Measurements from ENCODE around the gene ECD.
A peak's percentile ranks its signal among the peaks of the same experiment; 100 is the strongest.
"Not testable (repeated sequence)": the region's sequence is repeated elsewhere in the genome, so short reads cannot be mapped to it uniquely, and the experiment has no call there.

Gene ECD

DNA sequence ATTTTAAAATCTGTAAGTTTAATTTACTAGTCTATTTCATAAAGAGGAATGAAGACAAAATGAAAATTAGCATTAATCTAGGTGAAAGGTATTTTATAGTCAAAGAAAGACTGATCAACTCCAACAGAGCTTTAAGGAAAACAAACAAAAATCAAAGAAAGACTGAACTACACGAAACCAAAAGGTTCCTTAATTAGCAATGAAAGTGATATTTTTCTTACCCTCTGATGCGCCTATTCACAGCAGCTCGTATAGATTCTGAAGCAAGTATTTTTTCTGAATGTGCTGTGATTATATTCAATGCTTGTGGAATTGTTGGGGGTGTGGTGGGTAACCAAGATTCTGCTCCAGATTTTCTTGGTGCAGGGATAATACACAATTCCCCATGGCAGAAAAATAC, 11.8 kb downstream of the ECD start:
- no peak for DNase-seq

DNA sequence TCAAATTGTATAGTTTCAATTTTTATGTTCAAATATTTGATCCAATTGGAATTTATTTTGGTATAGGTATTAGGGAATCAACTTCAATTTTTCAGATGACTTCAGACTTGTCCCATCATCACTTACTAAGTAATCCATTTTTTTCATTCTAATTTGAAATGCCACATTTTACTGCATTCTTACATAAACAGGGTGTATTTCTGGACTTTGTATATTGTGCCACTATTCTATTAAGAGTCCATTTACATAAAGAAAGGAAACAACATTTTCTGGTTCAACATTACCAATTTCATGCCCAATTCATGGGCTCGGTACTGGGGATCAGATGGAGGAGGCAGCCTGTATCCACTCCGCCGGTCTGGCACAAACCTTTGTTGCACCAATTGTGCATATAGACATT, 15.8 kb downstream of the ECD start:
- no peak for DNase-seq

DNA sequence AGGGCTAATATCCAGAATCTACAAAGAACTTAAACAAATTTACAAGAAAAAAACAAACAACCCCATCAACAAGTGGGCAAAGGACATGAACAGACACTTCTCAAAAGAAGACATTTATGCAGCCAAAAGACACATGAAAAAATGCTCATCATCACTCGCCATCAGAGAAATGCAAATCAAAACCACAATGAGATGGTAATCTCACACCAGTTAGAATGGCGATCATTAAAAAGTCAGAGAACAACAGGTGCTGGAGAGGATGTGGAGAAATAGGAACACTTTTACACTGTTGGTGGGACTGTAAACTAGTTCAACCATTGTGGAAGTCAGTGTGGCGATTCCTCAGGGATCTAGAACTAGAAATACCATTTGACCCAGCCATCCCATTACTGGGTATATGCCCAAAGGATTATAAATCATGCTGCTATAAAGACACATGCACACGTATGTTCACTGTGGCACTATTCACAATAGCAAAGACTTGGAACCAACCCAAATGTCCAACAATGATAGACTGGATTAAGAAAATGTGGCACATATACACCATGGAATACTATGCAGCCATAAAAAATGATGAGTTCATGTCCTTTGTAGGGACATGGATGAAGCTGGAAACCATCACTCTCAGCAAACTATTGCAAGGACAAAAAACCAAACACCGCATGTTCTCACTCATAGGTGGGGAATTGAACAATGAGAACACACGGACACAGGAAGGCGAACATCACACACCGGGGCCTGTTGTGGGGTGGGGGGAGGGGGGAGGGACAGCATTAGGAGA, 17.0 kb downstream of the ECD start:
- DNase-seq: not testable (repeated sequence)

DNA sequence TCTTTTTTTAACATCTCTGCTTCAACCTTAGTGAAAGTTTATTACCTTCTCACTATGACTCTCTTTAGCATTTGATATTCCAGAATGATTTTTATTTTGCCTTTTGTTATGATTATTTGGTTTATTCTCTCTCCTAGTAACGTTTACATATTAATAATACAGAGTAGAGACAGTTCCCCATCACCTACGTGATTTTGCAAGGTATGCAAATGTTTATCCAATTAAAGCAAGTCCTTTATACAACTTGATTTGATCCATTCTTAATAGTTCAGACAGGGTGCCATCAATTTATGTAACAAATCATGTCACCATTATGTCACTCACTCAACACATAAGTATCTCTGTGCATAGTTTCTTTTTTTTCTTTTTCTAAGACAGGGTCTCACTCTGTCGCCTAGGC, 26.2 kb downstream of the ECD start:
- no peak for DNase-seq

DNA sequence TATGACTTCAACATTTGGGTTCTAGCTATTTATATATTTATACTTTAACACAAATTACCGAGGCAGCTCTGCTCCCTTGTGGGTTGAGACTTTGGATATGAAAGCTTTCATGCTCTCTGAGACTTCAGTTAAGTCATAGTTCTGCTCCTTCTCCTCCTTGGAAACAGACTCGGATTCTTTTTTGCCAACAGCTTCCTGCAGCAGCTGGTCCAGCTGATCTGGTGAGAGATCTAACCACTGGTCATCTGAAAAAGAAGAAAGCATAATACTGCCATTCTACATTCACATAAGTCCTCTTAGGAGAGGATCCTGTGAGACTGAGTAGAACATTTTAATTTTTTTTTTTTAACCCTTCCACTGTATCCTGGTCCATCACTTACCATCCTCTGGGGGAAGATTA, 28.6 kb downstream of the ECD start:
- DNase-seq: no peak

DNA sequence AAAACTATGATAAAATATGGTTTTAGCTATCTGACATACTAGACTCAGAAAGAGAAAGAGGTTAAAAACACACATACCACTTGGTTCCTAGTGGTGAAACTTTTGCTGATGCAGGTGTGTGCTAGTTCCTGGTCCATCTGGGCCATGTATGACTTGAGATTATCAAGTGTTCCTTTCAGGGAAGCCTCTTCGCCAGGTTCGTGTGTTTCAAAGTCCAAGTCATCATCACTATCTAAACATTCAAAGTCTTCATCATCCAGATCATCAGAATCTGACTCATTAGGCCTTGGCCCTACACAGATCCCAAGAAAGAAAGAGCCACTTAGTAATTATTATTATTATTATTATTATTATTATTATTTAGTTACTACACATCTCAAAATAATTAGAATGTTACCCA, 31.2 kb downstream of the ECD start:
- DNase-seq: no peak

DNA sequence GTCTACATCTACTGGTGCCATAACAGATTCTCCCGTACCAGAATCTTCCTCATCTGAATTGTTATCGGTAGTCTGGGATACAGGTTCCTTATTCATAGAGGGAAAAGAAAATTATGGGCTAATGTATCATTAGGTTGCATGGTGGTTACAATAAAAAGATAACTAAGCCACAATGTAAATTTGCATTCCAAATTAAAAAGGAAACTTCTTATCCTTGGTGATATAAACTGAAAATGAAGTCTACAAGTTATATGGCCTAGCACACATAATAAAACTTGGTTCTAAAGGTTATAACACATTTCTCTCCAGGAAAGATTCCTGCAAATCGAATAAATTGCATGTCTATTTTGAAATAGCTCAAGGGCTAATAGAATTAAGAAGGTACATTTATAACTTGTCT, 33.1 kb downstream of the ECD start:
- DNase-seq: no peak

DNA sequence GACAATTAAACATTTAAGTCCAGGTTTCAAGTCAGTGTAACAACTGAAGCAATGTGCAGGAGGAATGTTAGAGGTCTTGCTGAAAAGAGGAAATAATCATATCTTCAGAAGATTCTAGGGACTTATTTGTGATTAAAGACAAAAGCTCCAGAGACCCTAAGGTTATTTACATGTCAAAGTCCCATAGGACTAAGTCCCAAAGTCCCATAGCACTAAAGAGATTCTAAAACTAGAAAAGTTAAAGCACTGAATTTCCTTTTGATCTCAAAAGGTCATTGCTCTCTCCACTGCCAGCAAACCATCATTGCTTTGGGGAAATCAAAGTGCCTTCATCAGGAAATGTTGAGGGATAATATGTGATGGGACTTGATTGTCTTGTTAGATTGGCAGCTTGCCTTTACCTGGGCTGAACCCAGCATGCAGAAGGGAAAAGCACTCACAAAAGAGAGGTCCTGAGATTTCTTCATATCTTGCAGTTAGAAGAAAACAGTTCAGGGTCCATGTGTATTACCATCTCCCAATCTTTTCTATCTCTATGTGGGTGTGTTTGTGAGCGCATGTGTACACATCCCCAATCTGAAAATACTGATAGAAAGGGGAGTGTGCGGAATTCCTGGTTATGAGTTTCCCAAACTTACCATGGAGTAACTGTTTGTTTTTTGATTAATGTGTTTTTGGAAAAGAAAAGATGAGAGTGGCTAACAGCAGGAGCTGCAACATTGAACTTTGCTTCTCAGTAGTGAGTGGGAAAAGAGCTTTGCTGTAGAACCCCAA, 35.7 kb downstream of the ECD start:
- no peak for DNase-seq

DNA sequence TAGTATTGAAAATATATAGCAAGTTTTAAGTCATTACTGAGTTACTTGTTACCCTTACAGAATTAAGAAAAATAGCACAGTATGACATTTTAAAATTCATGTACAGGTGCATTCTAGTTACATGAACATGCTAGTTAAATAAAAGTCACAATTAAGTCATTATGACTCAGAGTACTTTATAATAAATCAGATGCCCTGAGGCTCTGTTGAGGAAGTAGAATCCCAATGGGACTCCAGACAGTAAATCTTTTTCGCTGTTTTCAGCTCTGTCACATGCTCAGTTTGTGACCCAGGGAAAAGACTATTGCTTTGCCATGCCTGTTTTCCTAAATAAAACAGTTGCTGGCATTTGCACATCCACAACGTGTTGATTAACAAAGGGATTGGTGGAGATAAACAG, 36.5 kb downstream of the ECD start:
- no peak for DNase-seq

DNA sequence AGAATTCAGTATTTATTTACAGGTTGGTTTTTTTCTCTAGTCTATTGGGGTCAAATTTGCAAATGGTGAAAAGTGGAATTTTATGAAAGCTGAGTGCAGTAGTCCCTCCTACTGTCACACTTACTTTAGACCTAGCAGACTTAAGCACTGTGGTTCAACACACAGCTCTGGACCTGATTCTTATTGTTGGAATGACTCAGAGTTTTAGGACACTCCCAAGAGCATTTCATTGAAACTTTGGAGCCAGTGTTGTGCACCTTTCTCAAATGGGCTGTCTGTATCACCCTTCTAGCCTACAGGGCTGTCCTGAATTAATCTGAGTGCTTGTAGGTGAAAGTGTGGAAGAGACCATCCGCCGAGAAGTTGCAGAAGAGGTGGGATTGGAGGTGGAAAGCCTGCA, 41.5 kb downstream of the ECD start:
- no peak for DNase-seq

DNA sequence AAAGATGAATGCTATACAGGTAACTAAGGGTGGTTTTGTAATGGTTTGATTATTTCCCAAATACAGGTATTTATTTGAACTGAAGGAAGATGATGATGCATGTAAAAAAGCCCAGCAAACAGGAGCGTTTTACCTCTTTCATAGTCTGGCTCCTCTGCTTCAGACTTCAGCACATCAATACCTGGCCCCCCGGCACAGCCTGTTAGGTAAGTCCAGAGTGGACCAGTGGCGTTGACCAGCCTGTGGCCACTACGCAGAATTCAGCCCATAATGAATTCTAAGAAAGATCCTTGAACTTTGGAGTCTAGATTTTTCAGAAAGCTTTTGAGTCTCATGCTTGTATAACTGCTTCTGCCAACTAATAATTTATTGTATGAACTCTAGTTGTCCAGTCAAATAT, 47.9 kb downstream of the ECD start:
- DNase-seq: no peak

DNA sequence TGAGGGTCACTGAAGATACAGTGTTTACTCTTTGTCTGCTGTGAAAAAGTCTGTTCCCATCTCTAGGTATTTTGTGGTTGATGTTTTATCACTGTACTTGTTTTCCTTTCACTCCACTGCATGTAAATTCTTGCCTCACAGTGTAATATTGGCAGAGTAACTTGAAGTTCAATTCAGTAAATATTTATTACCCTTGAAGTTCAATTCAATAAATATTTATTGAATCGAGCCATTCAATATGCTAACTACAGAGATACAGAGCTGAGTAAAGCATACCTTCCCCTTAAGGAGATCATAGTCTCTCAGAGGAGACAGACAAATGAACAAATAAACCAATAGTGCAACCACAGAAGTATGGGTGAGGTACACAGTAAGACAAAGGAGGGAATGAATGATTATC, 48.4 kb downstream of the ECD start:
- DNase-seq: no peak

DNA sequence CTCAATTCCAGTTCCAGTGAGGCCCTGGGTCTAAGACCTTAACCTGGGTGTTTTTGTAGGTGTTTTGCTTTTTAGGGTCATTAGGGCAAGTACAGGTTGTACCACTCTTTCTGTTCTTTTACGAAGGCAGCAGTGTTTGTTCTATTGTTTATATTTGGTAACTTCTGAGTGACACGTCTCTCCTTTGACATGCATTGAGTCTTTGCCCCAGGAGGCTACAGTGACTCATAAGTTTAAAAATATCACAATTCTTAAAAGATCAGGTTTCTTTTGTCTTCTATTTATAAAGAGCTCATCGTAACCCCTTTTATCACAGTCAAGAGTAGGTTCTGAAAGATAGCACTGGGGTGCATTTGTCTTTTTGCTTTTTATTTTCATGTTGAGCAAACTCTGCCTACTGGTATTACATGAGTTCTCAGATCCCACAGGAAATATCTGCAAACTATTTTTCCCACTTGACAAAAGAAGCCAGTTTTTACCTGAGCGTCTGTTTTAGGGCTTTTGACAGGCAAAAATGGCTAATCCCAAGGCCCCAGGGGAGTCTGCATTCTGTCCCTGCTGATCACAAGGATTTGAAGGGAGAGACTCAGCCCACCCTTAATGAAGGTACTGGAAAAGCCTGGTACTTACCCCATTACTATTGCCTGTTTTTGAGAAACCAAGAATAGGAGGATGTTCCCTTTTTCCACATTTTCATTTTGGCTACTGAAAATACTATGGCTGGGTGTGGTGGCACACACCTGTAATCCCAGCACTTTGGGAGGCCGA, 49.6 kb downstream of the ECD start:
- no peak for DNase-seq

DNA sequence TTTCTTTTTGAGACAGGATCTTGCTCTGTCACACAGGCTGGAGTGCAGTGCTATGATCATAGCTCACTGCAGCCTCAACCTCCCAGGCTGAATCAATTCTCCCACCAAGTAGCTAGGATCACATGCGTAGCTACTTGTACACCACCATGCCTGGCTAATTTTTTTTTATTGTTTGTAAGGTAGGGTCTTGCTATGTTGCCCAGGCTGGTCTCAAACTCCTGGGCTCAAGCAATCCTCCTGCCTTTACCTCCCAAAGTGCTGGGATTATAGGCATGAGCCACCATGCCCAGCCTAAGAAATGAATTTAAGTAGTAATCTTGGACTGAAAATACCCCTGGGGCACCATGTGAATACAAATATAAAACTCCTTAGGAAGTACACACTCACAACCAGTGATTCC, 51.8 kb downstream of the ECD start:
- DNase-seq: no peak

DNA sequence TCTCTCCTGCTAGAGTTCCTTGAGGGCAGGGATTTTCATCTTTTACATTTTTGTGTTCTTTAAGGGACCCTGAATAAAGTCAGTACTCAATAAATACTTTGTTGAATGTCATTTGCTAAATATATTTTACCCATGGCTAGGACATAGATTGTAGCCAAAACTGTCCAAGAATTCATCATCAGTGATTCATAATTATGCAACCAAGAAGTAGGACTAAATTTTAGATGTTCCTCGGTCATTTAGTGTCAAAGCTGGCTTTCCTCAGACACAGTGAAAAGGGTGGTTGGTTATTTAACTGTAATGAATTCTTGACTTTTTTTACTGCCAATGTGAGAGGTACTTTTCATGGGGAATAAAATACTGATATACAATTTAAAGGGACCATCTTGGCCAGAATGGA, 54.3 kb downstream of the ECD start:
- no peak for DNase-seq

DNA sequence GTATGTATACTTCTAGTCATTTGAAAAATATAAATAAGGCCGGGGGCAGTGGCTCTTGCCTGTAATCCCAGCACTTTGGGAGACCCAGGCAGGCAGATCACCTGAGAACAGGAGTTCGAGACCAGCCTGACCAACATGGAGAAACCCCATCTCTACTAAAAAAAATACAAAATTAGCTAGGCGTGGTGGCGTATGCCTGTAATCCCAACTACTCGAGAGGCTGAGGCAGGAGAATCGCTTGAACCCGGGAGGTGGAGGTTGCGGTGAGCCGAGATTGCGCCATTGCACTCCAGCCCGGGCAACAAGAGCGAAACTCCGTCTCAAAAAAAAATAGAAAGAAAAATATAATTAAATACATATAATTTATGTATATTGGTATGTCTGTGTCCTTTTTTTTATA, 55.8 kb downstream of the ECD start:
- DNase-seq: not testable (repeated sequence)

DNA sequence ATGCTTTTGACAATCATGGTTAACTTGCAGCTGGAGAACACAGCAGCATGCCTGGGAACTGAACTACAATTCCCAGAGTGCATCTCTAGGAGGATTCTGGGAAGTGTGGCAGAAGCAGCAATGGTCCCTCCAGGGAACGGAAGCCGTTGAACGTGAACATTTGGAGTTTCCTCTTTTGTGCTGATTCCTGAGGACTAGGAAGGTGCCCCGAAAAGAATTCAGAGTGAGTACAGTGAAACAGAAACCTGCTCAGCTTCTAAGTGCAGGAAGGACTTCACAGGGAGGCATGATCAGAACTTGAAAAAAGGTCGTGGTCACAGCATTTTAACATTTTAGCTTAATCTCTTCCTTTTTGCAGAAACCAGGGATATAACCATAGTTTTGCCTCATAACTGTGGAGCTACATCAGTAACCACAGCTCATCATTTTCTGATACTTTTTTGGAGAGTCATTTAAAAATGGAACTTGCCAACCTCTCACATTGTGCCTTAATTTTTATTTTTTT, 57.4 kb downstream of the ECD start, which contains the start of gene NUDT13:
Gene NUDT13, plus strand, starts transcription at position 111 of the 505 bp plus-strand sequence. CDS start 3,911 bp downstream, outside the sequence.
- DNase-seq: peak; percentile 23

DNA sequence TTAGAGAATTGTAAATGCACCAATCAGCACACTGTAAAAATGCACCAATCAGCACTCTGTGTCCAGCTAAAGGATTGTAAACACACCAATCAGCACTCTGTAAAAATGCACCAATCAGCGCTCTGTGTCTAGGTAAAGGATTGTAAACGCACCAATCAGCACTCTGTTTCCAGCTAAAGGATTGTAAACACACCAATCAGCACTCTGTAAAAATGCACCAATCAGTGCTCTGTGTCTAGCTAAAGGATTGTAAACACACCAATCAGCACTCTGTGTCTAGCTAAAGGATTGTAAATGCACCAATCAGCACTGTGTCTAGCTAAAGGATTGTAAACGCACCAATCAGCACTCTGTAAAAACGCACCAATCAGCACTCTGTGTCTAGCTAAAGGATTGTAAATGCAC, 58.6 kb downstream of the ECD start:
- DNase-seq: not testable (repeated sequence)

DNA sequence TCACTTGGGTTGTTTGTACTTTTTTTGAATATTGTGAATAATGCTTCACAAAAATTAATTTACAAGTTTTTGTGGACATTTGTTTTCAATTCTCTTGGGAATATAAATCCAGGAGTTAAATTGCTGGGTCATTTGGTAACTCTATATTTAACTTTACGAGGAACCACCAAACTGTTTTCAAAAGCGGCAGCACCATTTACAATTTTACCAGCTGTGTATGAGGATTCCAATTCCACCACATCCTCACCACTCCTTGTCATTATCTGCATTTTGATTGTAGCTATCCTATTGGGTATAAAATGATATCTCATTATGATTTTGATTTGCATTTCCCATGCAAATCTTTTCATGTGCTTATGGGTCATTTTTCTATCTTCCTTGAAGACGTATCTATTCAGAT, 61.5 kb downstream of the ECD start:
- DNase-seq: no peak

DNA sequence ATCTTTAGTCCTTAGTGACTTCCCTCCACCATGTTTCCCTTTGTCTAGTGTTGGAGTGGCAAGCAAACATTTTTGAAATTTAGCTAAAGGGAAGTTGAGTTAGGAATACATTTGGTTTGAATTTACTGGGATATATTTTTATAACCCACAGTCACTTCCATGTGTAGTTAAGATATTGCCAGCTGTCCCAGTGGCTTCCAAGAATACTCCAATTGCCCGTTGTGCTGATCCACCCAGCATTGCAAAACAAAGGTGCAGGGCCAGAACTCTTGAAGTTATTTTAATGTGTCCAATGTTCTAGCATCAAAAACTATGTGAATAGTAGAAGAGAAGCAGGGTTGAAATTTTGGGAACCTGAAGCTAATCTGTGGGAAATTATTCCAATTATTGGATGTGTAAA, 68.7 kb downstream of the ECD start:
- no peak for DNase-seq

DNA sequence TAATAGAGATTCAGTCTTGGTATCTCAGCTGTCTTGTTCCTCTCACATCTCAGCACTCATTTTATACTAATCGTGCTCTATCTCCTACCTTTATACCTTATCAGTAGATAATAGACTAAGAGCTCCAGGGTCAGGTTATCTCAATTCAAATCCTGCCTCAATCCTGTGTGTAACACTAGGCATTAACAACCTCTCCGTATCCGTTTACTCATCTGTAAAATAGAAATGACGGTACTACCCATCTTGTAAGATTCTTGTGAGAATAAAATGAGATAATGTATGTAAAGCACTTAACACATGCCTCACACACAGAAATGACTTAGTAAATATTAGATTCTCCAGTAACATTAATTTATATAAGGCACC, 70.5 kb downstream of the ECD start:
- no peak for DNase-seq

DNA sequence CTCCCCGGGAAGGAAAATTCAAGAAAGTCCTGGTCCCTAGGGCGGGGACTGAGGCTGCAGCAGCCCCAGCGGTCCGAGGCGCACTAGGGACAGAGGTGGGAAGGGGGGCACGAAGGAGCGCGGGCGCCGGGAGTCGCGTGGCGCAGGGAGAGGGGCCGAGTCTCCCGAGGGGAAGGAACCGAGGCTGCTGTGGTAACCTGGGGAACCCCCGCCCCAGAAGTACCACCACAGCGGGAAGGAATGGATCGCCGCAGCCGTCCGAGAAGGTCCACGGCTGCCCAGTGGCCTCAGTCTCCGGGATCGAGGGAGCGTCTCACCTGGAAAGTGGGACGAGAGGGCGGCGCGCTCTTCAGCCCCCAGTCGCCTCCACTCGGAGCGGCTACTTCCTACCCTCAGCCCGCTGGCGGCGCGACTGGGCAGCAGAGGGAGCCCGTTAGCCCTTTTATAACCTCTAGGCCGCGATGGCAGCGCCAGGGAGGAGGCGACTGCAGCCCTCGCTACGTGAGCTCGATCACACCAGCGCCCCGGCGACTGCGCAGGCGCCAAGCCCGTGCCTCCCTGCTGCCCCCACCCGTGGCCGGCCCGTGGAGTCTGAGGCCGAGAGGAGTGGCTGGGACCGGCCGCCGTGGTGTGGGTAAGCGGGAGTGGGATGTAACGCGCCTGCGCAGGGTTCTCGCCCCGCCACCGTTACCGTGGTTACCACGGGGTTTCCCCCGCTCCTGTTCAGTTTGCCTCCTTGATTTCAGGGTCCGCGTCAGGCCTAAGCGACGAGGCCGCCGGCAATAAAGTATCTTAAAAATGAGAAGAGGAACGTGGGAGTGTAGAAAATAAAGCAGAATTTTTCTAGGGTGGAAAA, 71.1 kb downstream of the ECD start, which contains the start of gene P4HA1:
Gene P4HA1, minus strand, starts transcription at position 418 of the 856 bp plus-strand sequence. CDS start 21,983 bp downstream, outside the sequence.
- peak; percentile 85 for DNase-seq

Measured in COR-L47 (cell line).